Fibroblast of lung (primary cell): ENCODE measurements around the gene USP46. TPM values are rescaled to one million over a fixed set of nuclear protein-coding genes. Genes with fewer than 3 reads are reported as not detected.

Experiments
- DNase-seq, 2 donors: peaks; one replicate each; pipeline versions ENCODE4 v3.0.0 to v3.0.0-alpha.2; 2010; ENCODE audit warnings: low read depth in 2 of 2
- H2AFZ ChIP-seq: 2 replicates; pipeline ENCODE4 v1.5.1; 2012; ENCODE audit warnings: low read length, control low read depth, inconsistent platforms
- H3K27ac ChIP-seq: 2 replicates; pipeline ENCODE4 v1.5.1; 2011; ENCODE audit warnings: low read length, control low read depth; ENCODE audit not compliant: insufficient read depth
- H3K27me3 ChIP-seq: 2 replicates; pipeline ENCODE4 v1.5.1; 2011; ENCODE audit warnings: mild to moderate bottlenecking, low read length; ENCODE audit not compliant: control insufficient read depth, insufficient read depth
- H3K36me3 ChIP-seq: 2 replicates; pipeline ENCODE4 v1.5.1; 2011; ENCODE audit warnings: low read length; ENCODE audit not compliant: control insufficient read depth, insufficient read depth
- H3K4me1 ChIP-seq: 2 replicates; pipeline ENCODE4 v1.5.1; 2011; ENCODE audit warnings: low read length; ENCODE audit not compliant: control insufficient read depth, insufficient read depth; ENCODE audit errors: extremely low read depth
- H3K4me2 ChIP-seq: 2 replicates; pipeline ENCODE4 v1.5.1; 2011; ENCODE audit warnings: low read length, control low read depth; ENCODE audit not compliant: insufficient read depth; ENCODE audit errors: extremely low read depth
- H3K4me3 ChIP-seq, 4 experiments: fragments of 200-600 bp in 1 of 4; sonication (generic) in 1 of 4; replicated peaks in 1 of 4; 2 replicates each; pipeline ENCODE4 v1.5.1; 2011 to 2016; ENCODE audit warnings: low read length in 4 of 4, low read depth in 3 of 4, mild to moderate bottlenecking in 3 of 4, control low read depth in 2 of 4, inconsistent platforms in 1 of 4, mixed read lengths in 1 of 4; ENCODE audit not compliant: insufficient read depth in 1 of 4; ENCODE audit errors: control extremely low read depth in 1 of 4
- H3K79me2 ChIP-seq: 2 replicates; pipeline ENCODE4 v1.5.1; 2012; ENCODE audit warnings: mild to moderate bottlenecking, low read length, inconsistent platforms; ENCODE audit not compliant: control insufficient read depth, insufficient read depth
- H3K9ac ChIP-seq: 2 replicates; pipeline ENCODE4 v1.5.1; 2011; ENCODE audit warnings: mild to moderate bottlenecking, low read length, control low read depth; ENCODE audit not compliant: insufficient read depth
- H3K9me3 ChIP-seq: 2 replicates; pipeline ENCODE4 v1.5.1; 2012; ENCODE audit warnings: low read depth, low read length; ENCODE audit not compliant: control insufficient read depth, insufficient read depth
- H4K20me1 ChIP-seq: 2 replicates; pipeline ENCODE4 v1.5.1; 2011; ENCODE audit warnings: low read length; ENCODE audit not compliant: control insufficient read depth, insufficient read depth; ENCODE audit errors: extremely low read depth
- EZH2 ChIP-seq: IDR thresholded peaks from 2 replicates; pipeline ENCODE4 v1.5.1; 2012; ENCODE audit warnings: low read length, control low read depth, mild to moderate bottlenecking; ENCODE audit errors: missing control alignments
- polyA plus RNA-seq, 2 donors: library from polyadenylated mRNA; depleted of rRNA in 1 of 2; stranded (reverse) in 1 of 2; unstranded in 1 of 2; fragments of >200 nt; gene quantifications; 2 replicates each; pipeline ENCODE4 v1.2.1, GENCODE V29; 2011 to 2012; ENCODE audit warnings: missing spikeins in 1 of 2
- total RNA-seq: library from RNA; depleted of rRNA; stranded (reverse); fragments of >200 nt; gene quantifications from 2 replicates; pipeline ENCODE4 v1.2.1, GENCODE V29; 2014
- TF ChIP-seq, protein P1 (sequence below), 2 donors: IDR thresholded peaks in 1 of 2; conservative IDR thresholded peaks in 1 of 2; 1 replicate in 1 of 2; 2 replicates in 1 of 2; pipeline ENCODE4 v1.5.1; 2011 to 2012; ENCODE audit warnings: low read length in 2 of 2, control low read depth in 1 of 2, inconsistent platforms in 1 of 2, low read depth in 1 of 2, mild to moderate bottlenecking in 1 of 2

USP46 gene
- total and polyA plus RNA-seq, 2 donors (not counting 1 experiment from before 2014, with no cell fraction given), result 14.4 to 21.8 TPM

DNA sequence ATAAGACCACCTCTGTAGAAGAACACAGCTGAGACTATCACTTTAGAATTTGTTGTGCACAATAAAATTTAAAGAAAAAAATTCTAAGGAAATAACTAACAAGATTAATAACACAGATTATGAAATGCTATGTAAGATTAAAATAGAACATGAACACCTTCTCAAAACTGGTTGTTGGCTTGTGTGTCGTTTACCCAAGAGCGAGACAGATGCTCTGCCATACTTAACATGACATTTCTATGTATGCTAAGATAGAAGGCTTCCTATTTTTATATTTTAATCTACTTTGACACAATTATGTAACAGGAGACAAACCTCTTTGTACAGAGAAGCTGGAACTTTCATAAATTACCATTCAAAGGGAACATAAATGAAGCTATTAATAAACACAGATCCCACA, 30.1 kb downstream of the USP46 start:
- H3K9ac ChIP-seq, result no peak overlapping the region
- peaks cover 3% of the 10 kb centered on the region for H3K36me3 ChIP-seq
- H3K4me1 ChIP-seq, result no peaks in the 10 kb centered on the region
- no peaks in the 10 kb centered on the region for H4K20me1 ChIP-seq
- DNase-seq, result no peak
- H2AFZ ChIP-seq, result no peak overlapping the region
- no peak overlapping the region for H3K4me2 ChIP-seq
- no peaks in the 10 kb centered on the region for H3K27me3 ChIP-seq
- H3K79me2 ChIP-seq, result no peaks in the 10 kb centered on the region
- H3K27ac ChIP-seq, result no peak overlapping the region
- H3K9me3 ChIP-seq, result no peaks in the 10 kb centered on the region
- TF ChIP-seq, protein P1, sequence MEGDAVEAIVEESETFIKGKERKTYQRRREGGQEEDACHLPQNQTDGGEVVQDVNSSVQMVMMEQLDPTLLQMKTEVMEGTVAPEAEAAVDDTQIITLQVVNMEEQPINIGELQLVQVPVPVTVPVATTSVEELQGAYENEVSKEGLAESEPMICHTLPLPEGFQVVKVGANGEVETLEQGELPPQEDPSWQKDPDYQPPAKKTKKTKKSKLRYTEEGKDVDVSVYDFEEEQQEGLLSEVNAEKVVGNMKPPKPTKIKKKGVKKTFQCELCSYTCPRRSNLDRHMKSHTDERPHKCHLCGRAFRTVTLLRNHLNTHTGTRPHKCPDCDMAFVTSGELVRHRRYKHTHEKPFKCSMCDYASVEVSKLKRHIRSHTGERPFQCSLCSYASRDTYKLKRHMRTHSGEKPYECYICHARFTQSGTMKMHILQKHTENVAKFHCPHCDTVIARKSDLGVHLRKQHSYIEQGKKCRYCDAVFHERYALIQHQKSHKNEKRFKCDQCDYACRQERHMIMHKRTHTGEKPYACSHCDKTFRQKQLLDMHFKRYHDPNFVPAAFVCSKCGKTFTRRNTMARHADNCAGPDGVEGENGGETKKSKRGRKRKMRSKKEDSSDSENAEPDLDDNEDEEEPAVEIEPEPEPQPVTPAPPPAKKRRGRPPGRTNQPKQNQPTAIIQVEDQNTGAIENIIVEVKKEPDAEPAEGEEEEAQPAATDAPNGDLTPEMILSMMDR (conservative IDR thresholded peaks at IDR 0.05 in 1 of 2, IDR thresholded peaks at IDR 0.05 in 1 of 2; ENCODE audit: low read depth in 1 of 2, low read length in 2 of 2), result no peak
- no peak for TF ChIP-seq EZH2
- no peak overlapping the region for H3K4me3 ChIP-seq

DNA sequence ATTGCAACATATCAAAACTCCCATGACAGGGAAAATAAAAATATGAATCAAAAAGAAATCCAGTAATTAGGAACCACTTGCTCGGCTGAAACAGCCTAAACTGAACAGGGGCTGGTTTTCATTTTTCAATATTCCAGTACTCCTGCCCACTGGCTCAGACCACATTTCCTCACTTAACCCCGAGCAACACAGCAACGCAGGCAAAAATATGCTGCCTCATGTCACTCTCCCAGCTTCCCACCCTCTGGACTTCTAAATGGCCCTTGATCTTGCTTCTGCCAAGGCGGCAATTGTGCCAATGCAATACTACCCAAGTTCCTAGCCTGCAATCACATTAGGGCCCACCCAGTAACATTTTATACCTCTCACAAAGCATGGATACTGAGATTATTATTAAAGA, 30.6 kb downstream of the USP46 start:
- no peak for DNase-seq
- Histone ChIP-seq H3K4me2 (no peak overlapping the region), H3K27ac (no peak overlapping the region), H2AFZ (no peak overlapping the region), H3K9ac (no peak overlapping the region), H3K36me3 (peaks cover 3% of the 10 kb centered on the region), H3K27me3 (no peaks in the 10 kb centered on the region), H3K4me3 (no peak overlapping the region), H3K79me2 (no peaks in the 10 kb centered on the region), H3K9me3 (no peaks in the 10 kb centered on the region), H4K20me1 (no peaks in the 10 kb centered on the region), H3K4me1 (no peaks in the 10 kb centered on the region)
- TF ChIP-seq, protein P1 (conservative IDR thresholded peaks at IDR 0.05 in 1 of 2, IDR thresholded peaks at IDR 0.05 in 1 of 2; ENCODE audit: low read depth in 1 of 2, low read length in 2 of 2), result no peak
- TF ChIP-seq EZH2, result no peak

GRCh38 chr4:52627876-52628275, 31.2 kb downstream of the USP46 start:
- Histone ChIP-seq H3K9ac (no peak overlapping the region), H3K27ac (no peak overlapping the region), H3K4me2 (no peak overlapping the region), H3K27me3 (no peaks in the 10 kb centered on the region), H3K36me3 (peaks cover 3% of the 10 kb centered on the region), H2AFZ (no peak overlapping the region), H3K4me1 (no peaks in the 10 kb centered on the region), H3K9me3 (no peaks in the 10 kb centered on the region), H3K4me3 (no peak overlapping the region), H3K79me2 (no peaks in the 10 kb centered on the region), H4K20me1 (no peaks in the 10 kb centered on the region)
- no peak for TF ChIP-seq EZH2
- TF ChIP-seq, protein P1 (conservative IDR thresholded peaks at IDR 0.05 in 1 of 2, IDR thresholded peaks at IDR 0.05 in 1 of 2; ENCODE audit: low read depth in 1 of 2, low read length in 2 of 2), result no peak
- no peak for DNase-seq
